ENCODE data around the gene ENOPH1. TPM values are rescaled to one million over a fixed set of nuclear protein-coding genes. Genes with fewer than 3 reads are reported as not detected.
A peak's percentile ranks its signal among the peaks of the same experiment; 100 is the strongest.
"Not testable (repeated sequence)": the region's sequence is repeated elsewhere in the genome, so short reads cannot be mapped to it uniquely, and the experiment has no call there.

Gene ENOPH1
- 41.4 and 47.8 TPM in 2 replicates for total RNA-seq (2014; rRNA removed; shearing (Covaris generic))

GRCh38 chr4:82430193-82430963, at the start of gene ENOPH1, which contains the start of gene HNRNPDL:
Gene ENOPH1, plus strand, starts transcription at chr4:82430590. Its CDS starts 240 bp downstream, at chr4:82430830.
Gene HNRNPDL, minus strand, starts transcription at chr4:82430462. Its CDS starts 772 bp downstream, at chr4:82429690.
- DNase-seq (ENCODE audit: low read depth), result peak; percentile 91

GRCh38 chr4:82380831-82381230, 49.6 kb upstream of the ENOPH1 start:
- DNase-seq (ENCODE audit: low read depth), result no peak

GRCh38 chr4:82381235-82381634, 49.2 kb upstream of the ENOPH1 start:
- no peak for DNase-seq (ENCODE audit: low read depth)

- DNase-seq (ENCODE audit: low read depth), result no peak
These were observed 48.6 kb upstream of the ENOPH1 start for GRCh38 chr4:82381661-82382296.

GRCh38 chr4:82382751-82383150, 47.6 kb upstream of the ENOPH1 start:
- DNase-seq (ENCODE audit: low read depth), result no peak

- not testable (repeated sequence) for DNase-seq (ENCODE audit: low read depth)
These were observed 44.1 kb upstream of the ENOPH1 start for GRCh38 chr4:82386312-82386711.

GRCh38 chr4:82388405-82388804, 42.0 kb upstream of the ENOPH1 start:
- peak; percentile 15 for DNase-seq (ENCODE audit: low read depth)

- not testable (repeated sequence) for DNase-seq (ENCODE audit: low read depth)
These were observed 40.3 kb upstream of the ENOPH1 start for GRCh38 chr4:82390061-82390460.

GRCh38 chr4:82394896-82395295, 35.5 kb upstream of the ENOPH1 start:
- no peak for DNase-seq (ENCODE audit: low read depth)

GRCh38 chr4:82397527-82397926, 32.9 kb upstream of the ENOPH1 start:
- no peak for DNase-seq (ENCODE audit: low read depth)

GRCh38 chr4:82398263-82398662, 32.1 kb upstream of the ENOPH1 start:
- DNase-seq (ENCODE audit: low read depth), result no peak

- no peak for DNase-seq (ENCODE audit: low read depth)
These were observed 28.8 kb upstream of the ENOPH1 start for GRCh38 chr4:82401600-82401999.

GRCh38 chr4:82402196-82402775, 28.1 kb upstream of the ENOPH1 start:
- DNase-seq (ENCODE audit: low read depth), result no peak

GRCh38 chr4:82403725-82404124, 26.7 kb upstream of the ENOPH1 start:
- DNase-seq (ENCODE audit: low read depth), result no peak

- not testable (repeated sequence) for DNase-seq (ENCODE audit: low read depth)
These were observed 15.3 kb upstream of the ENOPH1 start for GRCh38 chr4:82415061-82415460.

- no peak for DNase-seq (ENCODE audit: low read depth)
These were observed 14.4 kb upstream of the ENOPH1 start for GRCh38 chr4:82415922-82416365.

- no peak for DNase-seq (ENCODE audit: low read depth)
These were observed 10.9 kb upstream of the ENOPH1 start for GRCh38 chr4:82419451-82419850.

GRCh38 chr4:82421796-82422560, 8.4 kb upstream of the ENOPH1 start:
- DNase-seq (ENCODE audit: low read depth), result no peak

- DNase-seq (ENCODE audit: low read depth), result no peak
These were observed 7.8 kb upstream of the ENOPH1 start for GRCh38 chr4:82422616-82423015.

GRCh38 chr4:82423245-82424054, 6.9 kb upstream of the ENOPH1 start:
- peak; percentile 35 for DNase-seq (ENCODE audit: low read depth)

GRCh38 chr4:82425478-82425877, 4.9 kb upstream of the ENOPH1 start:
- DNase-seq (ENCODE audit: low read depth), result no peak
